Nephron progenitor cell (in vitro differentiated cells): Measurements from ENCODE around the gene AKR1B1.

ENCODE experiments used
- DNase-seq: peaks from one replicate; pipeline ENCODE4 v3.0.0; 2021
- H3K27ac Mint-ChIP-seq: 2 replicates; pipeline ENCODE4 v1.8.0; 2021; ENCODE audit warnings: mild to moderate bottlenecking, moderate library complexity, mixed read lengths
- H3K27me3 Mint-ChIP-seq: 2 replicates; pipeline ENCODE4 v1.8.0; 2021; ENCODE audit warnings: mild to moderate bottlenecking, low read depth, mixed read lengths; ENCODE audit not compliant: poor library complexity
- H3K36me3 Mint-ChIP-seq: 2 replicates; pipeline ENCODE4 v1.8.0; 2021; ENCODE audit warnings: low read depth, mixed read lengths
- H3K4me1 Mint-ChIP-seq: 2 replicates; pipeline ENCODE4 v1.8.0; 2021; ENCODE audit warnings: mixed read lengths
- H3K4me3 Mint-ChIP-seq: 2 replicates; pipeline ENCODE4 v1.8.0; 2021; ENCODE audit warnings: mild to moderate bottlenecking, moderate library complexity, mixed read lengths
- H3K9me3 Mint-ChIP-seq: 2 replicates; pipeline ENCODE4 v1.8.0; 2021; ENCODE audit warnings: mild to moderate bottlenecking, moderate library complexity, mixed read lengths
- TF ChIP-seq, protein P1 (sequence below): fragments of 200-600 bp; sonication (generic); IDR thresholded peaks from 2 replicates; pipeline ENCODE4 v1.5.0; 2021; ENCODE audit warnings: antibody characterized with exemption

AKR1B1 gene

DNA sequence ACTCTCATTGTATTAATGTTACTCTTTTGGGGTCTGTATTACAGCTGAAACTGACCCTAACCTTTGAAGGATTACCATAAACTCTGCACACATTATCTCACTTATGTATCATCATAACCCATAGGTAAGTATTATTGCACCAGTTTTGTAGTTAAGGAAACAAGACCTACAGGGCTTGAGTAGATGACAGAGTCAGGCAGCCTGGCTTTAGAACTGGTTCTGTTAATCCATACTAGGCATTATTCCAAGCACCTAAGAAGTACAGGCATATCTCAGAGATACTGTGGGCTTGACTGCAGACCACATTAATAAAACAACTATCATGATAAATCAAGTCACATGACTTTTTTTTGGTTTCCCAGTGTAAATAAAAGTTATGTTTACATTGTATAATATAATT is 17.1 kb upstream of the AKR1B1 start:
- Mint-ChIP-seq H3K36me3 (no peaks in the 10 kb centered on the region), H3K27me3 (no peaks in the 10 kb centered on the region), H3K4me1 (peaks cover 5% of the 10 kb centered on the region), H3K27ac (no peak overlapping the region), H3K9me3 (peaks cover 4% of the 10 kb centered on the region), H3K4me3 (no peak overlapping the region)
- TF ChIP-seq, protein P1, sequence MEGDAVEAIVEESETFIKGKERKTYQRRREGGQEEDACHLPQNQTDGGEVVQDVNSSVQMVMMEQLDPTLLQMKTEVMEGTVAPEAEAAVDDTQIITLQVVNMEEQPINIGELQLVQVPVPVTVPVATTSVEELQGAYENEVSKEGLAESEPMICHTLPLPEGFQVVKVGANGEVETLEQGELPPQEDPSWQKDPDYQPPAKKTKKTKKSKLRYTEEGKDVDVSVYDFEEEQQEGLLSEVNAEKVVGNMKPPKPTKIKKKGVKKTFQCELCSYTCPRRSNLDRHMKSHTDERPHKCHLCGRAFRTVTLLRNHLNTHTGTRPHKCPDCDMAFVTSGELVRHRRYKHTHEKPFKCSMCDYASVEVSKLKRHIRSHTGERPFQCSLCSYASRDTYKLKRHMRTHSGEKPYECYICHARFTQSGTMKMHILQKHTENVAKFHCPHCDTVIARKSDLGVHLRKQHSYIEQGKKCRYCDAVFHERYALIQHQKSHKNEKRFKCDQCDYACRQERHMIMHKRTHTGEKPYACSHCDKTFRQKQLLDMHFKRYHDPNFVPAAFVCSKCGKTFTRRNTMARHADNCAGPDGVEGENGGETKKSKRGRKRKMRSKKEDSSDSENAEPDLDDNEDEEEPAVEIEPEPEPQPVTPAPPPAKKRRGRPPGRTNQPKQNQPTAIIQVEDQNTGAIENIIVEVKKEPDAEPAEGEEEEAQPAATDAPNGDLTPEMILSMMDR = no peak
- DNase-seq = no peak

DNA sequence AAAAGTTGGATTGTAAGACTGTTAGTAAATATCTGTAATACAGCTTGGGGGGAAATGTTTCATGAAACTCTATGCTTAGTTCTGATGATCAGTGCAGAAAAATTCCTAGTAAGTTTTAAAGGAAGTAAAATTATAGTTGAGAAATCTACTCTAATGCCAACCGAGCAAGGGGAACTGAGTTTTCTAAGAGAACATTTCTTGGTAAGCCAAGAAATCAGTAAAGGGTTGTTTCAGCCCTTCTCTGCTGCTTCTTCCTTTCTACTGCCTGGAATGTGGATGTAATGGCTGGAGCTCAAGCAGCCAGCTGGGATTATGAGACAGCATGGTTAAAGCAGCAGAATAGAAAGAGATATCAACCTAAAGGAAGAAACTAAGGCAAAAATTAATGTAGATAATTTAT is 15.9 kb upstream of the AKR1B1 start:
- TF ChIP-seq, protein P1 = no peak
- no peak overlapping the region for H3K4me3 Mint-ChIP-seq
- no peak for DNase-seq

DNA sequence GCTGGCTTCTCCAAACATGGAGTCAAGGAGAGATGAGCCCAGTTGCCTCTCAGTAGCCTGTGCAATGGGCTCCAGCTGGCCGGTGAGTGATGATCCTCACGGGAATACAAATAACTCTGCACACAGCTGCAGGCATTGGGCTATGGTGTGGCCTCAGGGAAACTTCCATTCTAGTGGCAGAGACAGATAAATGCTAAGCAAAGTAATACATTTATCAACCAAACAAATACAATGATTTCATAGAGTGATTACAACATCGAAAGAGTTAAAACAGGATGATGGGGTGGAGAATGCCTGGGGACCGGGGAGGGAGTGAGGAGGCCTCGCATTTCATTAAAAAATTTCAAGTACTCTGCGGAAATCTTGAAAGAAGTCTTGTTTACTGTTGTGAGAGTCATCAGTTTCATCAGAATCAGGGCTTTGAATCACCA is 15.0 kb upstream of the AKR1B1 start:
- peaks cover 4% of the 10 kb centered on the region for H3K9me3 Mint-ChIP-seq
- no peaks in the 10 kb centered on the region for H3K27me3 Mint-ChIP-seq
- no peak overlapping the region for H3K27ac Mint-ChIP-seq
- TF ChIP-seq, protein P1 = no peak
- peaks cover 5% of the 10 kb centered on the region for H3K4me1 Mint-ChIP-seq
- DNase-seq = no peak
- no peaks in the 10 kb centered on the region for H3K36me3 Mint-ChIP-seq
- no peak overlapping the region for H3K4me3 Mint-ChIP-seq

More for the DNA sequence above, 15.9 kb upstream of the AKR1B1 start:
- Mint-ChIP-seq H3K4me1 (peaks cover 5% of the 10 kb centered on the region), H3K36me3 (no peaks in the 10 kb centered on the region), H3K9me3 (peaks cover 4% of the 10 kb centered on the region), H3K27me3 (no peaks in the 10 kb centered on the region), H3K27ac (no peak overlapping the region)

DNA sequence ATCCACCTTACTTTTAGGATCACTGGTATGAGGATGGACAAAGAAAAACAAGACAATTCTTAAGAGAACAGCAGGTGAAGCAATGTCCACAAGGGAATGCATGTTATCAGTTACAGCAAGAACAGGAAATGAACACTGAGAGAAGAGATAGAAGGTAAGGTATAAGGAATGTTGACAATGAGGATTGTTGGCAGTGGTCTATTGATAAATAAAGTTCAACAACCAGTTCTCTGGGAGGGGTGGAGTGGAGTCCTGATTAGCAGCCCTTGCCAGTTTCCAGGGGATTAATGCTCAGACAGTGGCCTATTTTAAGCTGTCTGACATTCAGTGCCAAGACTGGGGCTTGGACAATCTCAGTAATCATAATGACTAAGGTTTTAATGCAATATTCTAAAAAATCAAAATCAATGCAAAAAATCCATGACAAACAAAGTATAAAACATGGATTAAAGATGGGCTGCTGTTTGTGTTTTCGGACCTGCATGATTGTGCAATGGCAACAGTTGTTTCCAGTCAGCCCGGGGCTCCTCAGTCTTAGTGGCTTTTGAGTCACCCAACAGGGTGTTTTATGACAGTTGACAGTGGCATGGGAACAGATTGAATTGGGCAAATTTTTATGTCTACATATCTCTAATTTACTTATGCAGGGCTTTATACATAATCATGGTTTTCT is 13.8 kb upstream of the AKR1B1 start:
- Mint-ChIP-seq H3K27ac (no peak overlapping the region), H3K27me3 (no peaks in the 10 kb centered on the region), H3K9me3 (peaks cover 4% of the 10 kb centered on the region), H3K4me1 (peaks cover 5% of the 10 kb centered on the region), H3K4me3 (no peak overlapping the region), H3K36me3 (no peaks in the 10 kb centered on the region)
- TF ChIP-seq, protein P1 = no peak
- no peak for DNase-seq

DNA sequence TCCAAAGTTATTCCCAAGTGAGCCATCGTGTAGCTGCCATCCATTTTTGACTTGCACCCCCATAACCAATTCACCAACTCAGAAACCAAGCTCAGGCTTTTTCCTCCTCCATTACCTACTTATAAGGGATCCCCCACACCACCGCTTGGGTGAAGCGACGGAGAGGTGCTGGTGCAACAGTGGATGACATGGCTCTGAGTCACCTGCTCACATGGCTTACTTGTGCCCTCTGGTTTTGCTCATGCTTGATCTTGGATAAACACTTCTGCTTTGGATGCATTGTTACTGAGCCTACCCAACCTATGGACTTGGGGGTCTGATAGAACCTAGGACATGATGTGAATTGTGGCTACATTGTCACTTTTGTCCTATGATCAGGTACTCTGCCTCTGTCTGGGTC is 12.0 kb upstream of the AKR1B1 start:
- no peak overlapping the region for H3K4me3 Mint-ChIP-seq
- peaks cover 7% of the 10 kb centered on the region for H3K27me3 Mint-ChIP-seq
- H3K4me1 Mint-ChIP-seq = peaks cover 5% of the 10 kb centered on the region
- DNase-seq = no peak
- H3K27ac Mint-ChIP-seq = no peak overlapping the region
- TF ChIP-seq, protein P1 = no peak
- H3K9me3 Mint-ChIP-seq = peaks cover 13% of the 10 kb centered on the region
- H3K36me3 Mint-ChIP-seq = no peaks in the 10 kb centered on the region

DNA sequence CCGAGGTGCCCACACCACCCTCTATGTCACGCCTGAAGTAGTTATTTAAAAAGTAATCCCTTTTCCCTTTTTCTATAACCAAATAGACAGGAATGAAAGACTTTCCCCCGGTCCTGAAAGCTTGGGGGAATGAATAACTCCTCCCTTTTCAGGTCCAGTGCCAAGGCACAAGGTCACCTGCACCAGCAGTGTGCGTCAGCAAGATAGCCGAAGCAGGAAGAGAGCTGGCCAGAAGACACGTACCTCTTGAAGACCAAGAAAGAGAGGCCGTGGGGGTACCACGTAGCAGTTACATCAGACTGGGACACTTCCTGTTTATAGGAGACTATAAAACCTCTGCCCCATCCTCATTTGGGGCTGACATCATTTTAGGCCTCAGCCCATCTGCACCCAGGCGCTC is 10.7 kb upstream of the AKR1B1 start:
- Mint-ChIP-seq H3K27me3 (peaks cover 11% of the 10 kb centered on the region), H3K4me3 (no peak overlapping the region), H3K4me1 (peaks cover 5% of the 10 kb centered on the region), H3K27ac (no peak overlapping the region), H3K36me3 (peaks cover 5% of the 10 kb centered on the region), H3K9me3 (peaks cover 19% of the 10 kb centered on the region)
- no peak for DNase-seq
- TF ChIP-seq, protein P1 = no peak
